HG03439 (cell line): ENCODE measurements around the gene OR1G1.
"Not testable (repeated sequence)": the region's sequence is repeated elsewhere in the genome, so short reads cannot be mapped to it uniquely, and the experiment has no call there.

Experiments used
- ATAC-seq: cut with Tn5 transposase; IDR thresholded peaks from one replicate; pipeline ENCODE4 v1.9.1; 2021; ENCODE audit warnings: mild to moderate bottlenecking, moderate library complexity; ENCODE audit not compliant: unreplicated experiment

Gene OR1G1

DNA sequence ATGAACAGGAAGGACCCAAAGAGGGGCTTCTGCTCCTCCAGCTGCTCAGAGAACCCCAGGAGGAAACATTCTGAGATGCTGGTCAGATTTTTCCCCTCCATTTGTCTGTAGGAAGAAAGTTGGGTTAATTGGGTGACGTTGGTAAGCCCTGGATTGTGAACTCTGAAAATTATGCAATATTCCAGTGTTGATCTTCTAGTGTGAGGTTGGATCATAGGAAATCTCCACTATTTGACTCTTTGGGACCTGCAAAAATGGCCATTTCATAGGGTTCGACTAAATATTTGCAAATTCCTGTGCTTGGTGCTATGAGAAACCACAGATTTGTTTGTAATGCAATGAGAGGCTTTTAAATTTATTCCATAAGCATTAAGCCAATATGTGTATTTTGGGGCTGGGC lies at the start of gene OR1G1:
Gene OR1G1, minus strand, starts transcription at position 101 of the 400 bp plus-strand sequence. Its CDS starts 0 bp downstream, at position 101.
- ATAC-seq = no peak

DNA sequence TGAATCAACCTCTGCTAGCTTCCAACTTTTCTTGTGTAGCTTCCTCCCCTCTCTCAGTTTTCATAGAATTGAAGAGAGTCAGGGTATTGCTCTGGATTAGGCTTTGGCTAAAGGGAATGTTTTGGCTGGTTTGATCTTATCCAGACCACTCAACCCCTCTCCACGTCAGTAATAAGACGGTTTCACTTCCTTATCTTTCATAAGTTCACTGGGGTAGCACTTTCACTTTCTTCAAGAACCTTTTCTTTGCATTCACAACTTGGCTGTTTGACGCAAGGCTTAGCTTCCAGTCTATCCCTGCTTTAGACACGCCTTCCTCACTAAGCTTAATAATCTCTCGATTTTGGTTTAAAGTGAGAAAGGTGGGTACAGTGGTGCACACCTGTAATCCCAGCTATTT lies 40.2 kb upstream of the OR1G1 start:
- ATAC-seq = no peak

DNA sequence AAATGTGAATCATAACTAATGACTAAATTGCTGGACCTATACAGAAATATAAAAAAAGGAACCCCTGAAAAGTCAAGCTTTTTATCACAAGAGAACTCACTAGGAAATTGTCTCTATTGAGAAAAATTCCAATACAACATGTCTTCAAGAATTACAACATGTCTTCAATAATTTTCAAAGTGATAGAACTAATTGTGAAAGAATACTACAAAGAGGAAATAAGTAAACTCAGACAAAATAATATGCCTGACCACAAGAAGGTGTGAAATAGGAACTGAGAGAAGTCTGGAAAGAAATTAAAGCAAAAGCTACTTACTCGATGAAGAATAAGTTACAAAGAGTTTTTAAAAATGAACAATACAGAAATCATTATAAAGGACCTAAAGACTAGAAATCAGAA lies 29.9 kb upstream of the OR1G1 start:
- no peak for ATAC-seq

DNA sequence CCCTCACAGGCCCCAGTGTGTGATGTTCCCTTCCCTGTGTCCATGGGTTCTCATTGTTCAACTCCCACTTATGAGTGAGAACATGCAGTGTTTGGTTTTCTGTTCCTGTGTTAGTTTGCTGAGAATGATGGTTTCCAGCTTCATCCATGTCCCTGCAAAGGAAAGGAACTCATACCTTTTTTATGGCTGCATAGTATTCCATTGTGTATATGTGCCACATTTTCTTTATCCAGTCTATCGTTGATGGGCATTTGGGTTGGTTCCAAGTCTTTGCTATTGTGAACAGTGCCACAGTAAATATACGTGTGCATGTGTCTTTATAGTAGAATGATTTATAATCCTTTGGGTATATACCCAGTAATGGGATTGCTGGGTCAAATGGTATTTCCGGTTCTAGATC lies 10.1 kb upstream of the OR1G1 start:
- ATAC-seq = not testable (repeated sequence)

DNA sequence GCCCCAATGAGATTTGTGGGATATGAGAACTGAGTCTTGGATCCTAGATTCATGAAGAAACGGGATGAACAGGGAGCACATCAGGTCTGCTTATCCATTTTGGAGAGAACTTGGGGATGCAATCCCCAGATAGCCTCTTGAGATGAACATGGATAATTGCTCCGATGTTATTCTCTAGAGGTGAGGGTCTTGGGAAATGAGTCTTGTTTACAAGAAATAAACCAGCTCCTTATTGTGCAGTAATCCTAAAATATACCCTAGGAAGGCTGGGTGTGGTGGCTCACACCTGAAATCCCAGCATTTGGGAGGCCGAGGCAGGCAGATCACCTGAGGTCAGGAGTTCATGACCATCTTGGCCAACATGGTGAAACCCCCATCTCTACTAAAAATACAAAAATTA lies 23.0 kb downstream of the OR1G1 start, which contains the start of gene OR1D2:
Gene OR1D2, minus strand, starts transcription at position 101 of the 400 bp plus-strand sequence. CDS start 11,426 bp downstream, outside the sequence.
- no peak for ATAC-seq
